ENCODE data around the gene SLF1. TPM values are rescaled to one million over a fixed set of nuclear protein-coding genes. Genes with fewer than 3 reads are reported as not detected.

The SLF1 gene
- total and polyA plus RNA-seq, 2 of the 8 experiments (the other 6 are each of a cell fraction or from before 2014, with no cell fraction given), result 4.8 to 15.7 TPM

DNA sequence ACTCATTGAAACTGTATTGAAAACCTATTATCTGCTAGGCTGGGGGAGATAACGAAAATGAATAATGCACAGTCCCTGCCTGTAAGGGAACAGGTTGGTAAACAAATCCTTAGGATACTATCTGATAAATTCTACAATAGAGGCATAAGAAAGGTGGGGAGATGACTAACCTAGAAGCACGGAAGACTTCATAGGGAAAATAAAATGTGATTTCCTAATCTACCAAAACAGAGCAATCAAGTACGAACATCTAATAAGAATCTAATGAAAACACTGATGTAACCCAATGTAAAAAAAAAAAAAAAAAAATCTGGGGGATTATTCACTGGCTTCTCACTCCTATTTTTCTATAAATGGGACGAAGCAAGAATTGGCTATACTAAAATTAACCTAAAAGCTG is 124.4 kb downstream of the SLF1 start:
- Histone ChIP-seq H3K9ac (replicated peaks in 1 of 4; ENCODE audit: extremely low read depth in 1 of 4, low read depth in 3 of 4, low read length in 3 of 4) (no peak overlapping the region), H3K9me3 (ENCODE audit: insufficient read depth in 2 of 2, low read depth in 1 of 2, low read length in 1 of 2) (no peaks in the 10 kb centered on the region), H4K8ac (ENCODE audit: extremely low read depth, insufficient read depth, low read length) (no peak overlapping the region), H2BK120ac (replicated peaks; ENCODE audit: low read depth, low read length) (no peak overlapping the region), H3K79me1 (ENCODE audit: low read depth, low read length) (no peaks in the 10 kb centered on the region), H3K23me2 (ENCODE audit: low read depth, low read length) (no peaks in the 10 kb centered on the region), H3K79me2 (ENCODE audit: control insufficient read depth in 1 of 2, insufficient read depth in 2 of 2, low read length in 2 of 2) (no peaks in the 10 kb centered on the region), H3K27ac (ENCODE audit: low read depth, low read length) (no peak overlapping the region), H3K36me3 (ENCODE audit: control insufficient read depth in 2 of 4, insufficient read depth in 4 of 4, low read length in 3 of 4) (no peaks in the 10 kb centered on the region), H2BK5ac (ENCODE audit: low read depth, low read length) (no peak overlapping the region), H4K91ac (replicated peaks; ENCODE audit: insufficient read length, low read length) (no peak overlapping the region), H3K56ac (replicated peaks; ENCODE audit: insufficient read length, low read depth, low read length) (no peak overlapping the region), H3K18ac (ENCODE audit: extremely low read depth, low read length) (no peak overlapping the region), H2BK12ac (ENCODE audit: low read depth, low read length) (no peak overlapping the region), H2AK5ac (ENCODE audit: low read depth, low read length) (no peak overlapping the region), H2AFZ (ENCODE audit: low read length) (no peak overlapping the region), H4K20me1 (replicated peaks in 1 of 2; ENCODE audit: control insufficient read depth in 1 of 2, insufficient read depth in 2 of 2, low read length in 2 of 2) (no peaks in the 10 kb centered on the region), H2BK15ac (ENCODE audit: low read length) (no peak overlapping the region), H3K27me3 (replicated peaks in 1 of 4; ENCODE audit: control insufficient read depth in 3 of 4, extremely low read depth in 1 of 4, insufficient read depth in 3 of 4, low read length in 3 of 4) (no peaks in the 10 kb centered on the region), H3K23ac (ENCODE audit: insufficient read length) (no peak overlapping the region), H3K14ac (ENCODE audit: insufficient read length) (no peak overlapping the region), H4K5ac (ENCODE audit: insufficient read length, low read depth, low read length) (no peak overlapping the region), H3K4ac (replicated peaks; ENCODE audit: insufficient read length, low read depth, low read length) (no peak overlapping the region), H3K4me1 (replicated peaks in 1 of 4; ENCODE audit: control insufficient read depth in 3 of 4, insufficient read depth in 4 of 4, low read length in 3 of 4) (peaks cover 0 to 4% (median 2%) of the 10 kb centered on the region in 4 experiments; a peak in 2 of 7 replicates), H2BK20ac (ENCODE audit: low read length) (no peak overlapping the region), H3K4me2 (ENCODE audit: insufficient read depth in 1 of 2, low read depth in 2 of 2, low read length in 2 of 2) (no peak overlapping the region), H3K4me3 (ENCODE audit: extremely low read depth in 1 of 4, insufficient read depth in 2 of 4, low read depth in 3 of 4, low read length in 4 of 4) (no peak overlapping the region)
- ChIA-PET CTCF (ENCODE audit: partially characterized antibody) (interaction anchor here (1.1 to 1.7 kb wide), 3 partner anchors 16 to 150 kb away, joined by 4 to 11 read pairs (median 4); no protein-coding TSS in a partner anchor), POLR2A (ENCODE audit: partially characterized antibody) (no interaction called here)
- no peak for FAIRE-seq
- TF ChIP-seq POU5F1 (IDR thresholded peaks at IDR 0.05; ENCODE audit: low read depth, low read length), result no peak
- no peak for TF ChIP-seq BCL11A (IDR thresholded peaks at IDR 0.05; ENCODE audit: low read depth in 2 of 2, low read length in 2 of 2)
- TF ChIP-seq TCF12 (IDR thresholded peaks at IDR 0.05; ENCODE audit: low read depth, low read length), result no peak
- 88% methylated on average over 4 of the region's 4 CpGs; no CpG with 5 or more reads in 1 of the 2 experiments for WGBS, 2 experiments (ENCODE audit: extremely low coverage in 1 of 2, insufficient coverage in 1 of 2, insufficient read length in 1 of 2, insufficient replicate concordance in 2 of 2, low coverage in 1 of 2, low lambda C conversion rate in 2 of 2, missing lambda C conversion rate in 1 of 2)
- DNase-seq (ENCODE audit: low read depth in 1 of 2, low spot score in 2 of 2), result no peak
